Endothelial cell of coronary artery (primary cell): ENCODE results near the gene DBNL. TPM values are rescaled to one million over a fixed set of nuclear protein-coding genes. Genes with fewer than 3 reads are reported as not detected.

ENCODE experiments used
- total RNA-seq: library from RNA; depleted of rRNA; stranded (reverse); fragments of >200 nt; gene quantifications from 2 replicates; pipeline ENCODE4 v1.2.3, GENCODE V29; 2014

DBNL gene
- total RNA-seq = 138 and 162 TPM in 2 replicates

DNA sequence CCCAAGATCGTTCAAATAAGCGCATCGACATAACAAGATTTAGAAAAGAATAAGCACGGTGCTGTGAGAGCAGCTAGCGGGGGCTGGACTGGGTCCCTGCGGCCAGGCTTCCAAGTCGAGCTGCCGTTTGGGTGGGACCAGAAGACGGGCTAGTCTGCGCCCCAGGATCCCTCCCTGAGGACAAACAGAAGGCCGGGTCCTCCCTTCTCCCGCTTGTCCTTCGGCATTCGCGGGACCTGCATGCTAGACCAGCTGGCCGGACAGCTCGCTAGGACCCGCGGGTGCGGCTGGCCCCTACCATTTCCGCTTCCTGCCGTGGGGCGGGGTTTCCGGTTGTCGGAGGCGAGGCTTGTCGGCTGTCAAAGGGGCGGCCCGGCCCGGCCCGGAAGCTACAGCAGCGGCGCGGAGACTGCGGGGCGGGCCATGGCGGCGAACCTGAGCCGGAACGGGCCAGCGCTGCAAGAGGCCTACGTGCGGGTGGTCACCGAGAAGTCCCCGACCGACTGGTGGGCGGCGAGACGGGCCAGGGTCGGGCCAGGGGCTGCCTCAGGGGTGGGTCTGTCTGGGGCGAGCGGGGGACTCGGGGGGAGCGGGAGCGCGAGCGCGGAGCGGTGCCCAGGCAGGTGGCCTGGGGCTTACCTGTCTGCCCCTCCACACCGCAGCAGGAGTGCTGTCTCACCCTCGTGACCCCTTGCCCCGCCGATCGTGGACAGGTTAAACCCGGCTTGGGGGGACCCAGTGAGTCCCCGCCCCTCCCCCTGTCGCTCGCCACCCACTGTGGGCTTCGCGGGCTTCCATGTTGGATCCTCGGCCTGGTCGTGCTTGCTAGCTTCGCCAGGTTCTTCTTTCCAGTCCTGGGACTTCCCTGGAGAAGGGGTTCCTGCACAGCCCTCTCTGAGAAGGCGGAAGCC is at the start of gene DBNL:
Gene DBNL (plus strand): TSS at position 388 of the 911 bp plus-strand sequence. CDS start 36 bp downstream, at position 424.

DNA sequence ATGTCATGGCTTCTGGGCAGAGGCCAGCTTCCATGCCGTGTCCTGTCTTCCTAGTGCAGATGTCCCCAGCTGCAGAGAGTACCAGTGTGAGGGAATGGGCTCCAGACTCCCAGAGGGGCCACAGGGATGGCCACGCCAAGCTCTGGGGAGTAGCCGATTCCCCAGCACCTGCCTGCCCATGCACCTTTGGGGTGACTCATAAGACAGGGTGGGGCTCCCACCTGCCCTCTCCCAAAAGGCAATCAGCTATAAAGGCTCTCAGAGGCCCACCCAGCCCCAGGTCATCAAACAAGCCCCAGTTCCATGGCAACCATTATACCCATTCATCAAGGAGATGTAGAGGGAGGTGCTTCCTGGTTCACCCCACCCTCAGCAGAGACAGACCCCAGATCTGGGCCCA is 47.0 kb upstream of the DBNL start, which contains the start of gene SPDYE1:
Gene SPDYE1 (plus strand): TSS at position 366 of the 400 bp plus-strand sequence. CDS start 2,053 bp downstream, outside the sequence.

DNA sequence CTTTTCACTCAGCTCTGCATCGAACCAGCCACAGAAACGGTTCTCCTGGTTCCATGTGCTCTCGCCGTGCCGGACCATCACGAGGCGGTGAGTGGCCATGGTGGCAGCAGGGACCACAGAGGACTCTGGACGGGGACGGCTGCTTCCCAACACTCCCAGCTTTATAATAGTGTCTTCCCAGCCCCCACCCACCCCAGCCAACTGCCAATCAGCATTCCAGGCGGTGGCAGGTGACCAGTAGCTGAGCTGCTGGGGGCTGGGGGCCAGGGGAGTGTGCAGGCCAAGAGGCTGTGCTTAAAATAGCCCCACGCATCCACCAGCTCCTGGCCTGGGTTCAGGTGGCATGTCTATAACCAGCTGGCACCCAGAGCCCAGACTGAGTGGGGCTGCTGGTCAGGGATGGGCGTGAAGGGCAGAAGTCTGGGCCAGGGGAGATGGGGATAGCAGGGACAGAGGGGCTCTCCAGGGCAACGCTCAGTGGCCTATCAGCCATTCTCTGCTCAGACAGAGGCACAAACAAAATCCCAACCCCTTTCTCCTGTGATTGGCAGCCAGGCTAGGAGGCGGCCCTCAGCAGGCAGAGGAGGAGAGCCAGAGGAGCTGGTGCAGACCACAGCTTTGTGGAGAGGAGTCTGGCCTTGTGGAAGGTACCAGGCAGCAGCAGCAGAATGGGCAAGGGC is 21.1 kb downstream of the DBNL start, which contains the start of gene PGAM2:
Gene PGAM2 (minus strand): TSS at position 137 of the 680 bp plus-strand sequence. CDS start 38 bp downstream, at position 99.

DNA sequence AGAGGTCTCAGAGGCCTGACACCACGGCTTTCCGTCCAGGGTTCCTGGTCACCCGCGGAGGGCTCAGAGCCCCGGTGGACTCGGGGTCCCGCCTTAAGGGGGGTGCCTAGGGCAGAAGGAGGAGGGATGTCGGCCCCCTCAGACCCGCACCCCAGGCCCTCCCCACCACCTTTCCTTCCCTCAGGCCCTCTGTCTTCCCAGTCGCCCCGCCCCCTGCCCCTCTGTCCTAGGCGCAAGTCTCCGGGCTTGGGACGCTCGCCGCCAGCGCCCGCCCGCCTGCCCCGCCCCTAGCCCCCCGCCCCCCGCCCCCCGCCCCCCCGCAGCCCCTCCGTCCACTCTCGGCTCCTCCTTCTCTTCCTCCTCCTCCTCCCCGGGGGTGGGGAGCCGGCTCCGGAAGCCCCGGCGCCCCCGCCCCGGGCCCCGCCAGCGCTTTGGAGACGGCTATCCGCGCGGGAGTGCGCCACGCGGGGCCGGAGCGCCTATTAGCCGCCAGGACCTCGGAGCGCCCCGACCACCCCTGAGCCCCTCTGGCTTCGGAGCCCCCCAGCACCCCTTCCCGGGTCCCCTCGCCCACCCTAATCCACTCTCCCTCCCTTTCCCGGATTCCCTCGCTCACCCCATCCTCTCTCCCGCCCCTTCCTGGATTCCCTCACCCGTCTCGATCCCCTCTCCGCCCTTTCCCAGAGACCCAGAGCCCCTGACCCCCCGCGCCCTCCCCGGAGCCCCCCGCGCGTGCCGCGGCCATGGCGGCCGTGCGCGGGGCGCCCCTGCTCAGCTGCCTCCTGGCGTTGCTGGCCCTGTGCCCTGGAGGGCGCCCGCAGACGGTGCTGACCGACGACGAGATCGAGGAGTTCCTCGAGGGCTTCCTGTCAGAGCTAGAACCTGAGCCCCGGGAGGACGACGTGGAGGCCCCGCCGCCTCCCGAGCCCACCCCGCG is 59.7 kb downstream of the DBNL start, which contains the start of gene AEBP1:
Gene AEBP1 (plus strand): TSS at position 423 of the 937 bp plus-strand sequence. CDS start 321 bp downstream, at position 744.

Other genes starting within 250 kb of the DBNL start
- gene MRPS24, start 175.2 kb upstream of the DBNL start, total RNA-seq = 54.9 and 62.5 TPM in 2 replicates
- 18.2 and 27.3 TPM in 2 replicates for gene URGCP, start 138.1 kb upstream of the DBNL start, total RNA-seq
- gene UBE2D4, start 118.3 kb upstream of the DBNL start, total RNA-seq = 6.2 and 8.1 TPM in 2 replicates
- not detected in 2 replicates for gene SPDYE1, start 46.8 kb upstream of the DBNL start, total RNA-seq
- not detected in 2 replicates for gene PGAM2, start 20.9 kb downstream of the DBNL start, total RNA-seq
- 6.3 and 7.9 TPM in 2 replicates for gene POLM, start 37.8 kb downstream of the DBNL start, total RNA-seq
- gene AEBP1, start 59.6 kb downstream of the DBNL start, total RNA-seq = 3.3 and 11.5 TPM in 2 replicates
- 75.4 and 78.0 TPM in 2 replicates for gene POLD2, start 78.8 kb downstream of the DBNL start, total RNA-seq
- gene MYL7, start 96.6 kb downstream of the DBNL start, total RNA-seq = not detected in 2 replicates
- gene GCK, start 144.7 kb downstream of the DBNL start, total RNA-seq = 0.19 and 0.27 TPM in 2 replicates
- gene YKT6, start 156.3 kb downstream of the DBNL start, total RNA-seq = 84.2 and 105 TPM in 2 replicates